ENCODE results near the gene DENND4B. TPM values are rescaled to one million over a fixed set of nuclear protein-coding genes. Genes with fewer than 3 reads are reported as not detected.

DENND4B gene
- total RNA-seq, 1 experiment from 2014 or later: 9.3 TPM

- DNase-seq: peak; percentile 88
- Histone ChIP-seq H3K4me3 (peak within 1 kb of the TSS; percentile 89), H3K36me3 (peaks cover 49% of the 10 kb centered on the region), H3K9me3 (no peaks in the 10 kb centered on the region), H3K27me3 (no peaks in the 10 kb centered on the region)
Measured at GRCh38 chr1:153977250-153978240, 31.0 kb upstream of the DENND4B start, which contains the start of gene JTB. JTB (minus strand) TSS chr1:153977674; CDS start chr1:153977252, 422 bp downstream.

GRCh38 chr1:153976819-153977249, 30.3 kb upstream of the DENND4B start:
- H3K9me3 ChIP-seq: no peaks in the 10 kb centered on the region
- H3K27me3 ChIP-seq: no peaks in the 10 kb centered on the region
- peaks cover 42% of the 10 kb centered on the region for H3K36me3 ChIP-seq
- DNase-seq: no peak
- peak overlapping the region; percentile 89 for H3K4me3 ChIP-seq

GRCh38 chr1:153973525-153973924, 27.0 kb upstream of the DENND4B start:
- Histone ChIP-seq H3K9me3 (no peaks in the 10 kb centered on the region), H3K36me3 (peaks cover 32% of the 10 kb centered on the region), H3K4me3 (no peak overlapping the region), H3K27me3 (no peaks in the 10 kb centered on the region)
- no peak for DNase-seq

GRCh38 chr1:153973071-153973470, 26.6 kb upstream of the DENND4B start:
- Histone ChIP-seq H3K9me3 (no peaks in the 10 kb centered on the region), H3K36me3 (peaks cover 32% of the 10 kb centered on the region), H3K4me3 (no peak overlapping the region)

GRCh38 chr1:153970346-153970745, 23.8 kb upstream of the DENND4B start:
- Histone ChIP-seq H3K27me3 (no peaks in the 10 kb centered on the region), H3K36me3 (peaks cover 22% of the 10 kb centered on the region), H3K4me3 (no peak overlapping the region), H3K9me3 (no peaks in the 10 kb centered on the region)
- no peak for DNase-seq

More at GRCh38 chr1:153973071-153973470, 26.6 kb upstream of the DENND4B start:
- DNase-seq: no peak
- no peaks in the 10 kb centered on the region for H3K27me3 ChIP-seq

GRCh38 chr1:153968972-153969371, 22.5 kb upstream of the DENND4B start:
- no peak overlapping the region for H3K4me3 ChIP-seq
- H3K36me3 ChIP-seq: peaks cover 8% of the 10 kb centered on the region
- DNase-seq: no peak
- H3K9me3 ChIP-seq: no peaks in the 10 kb centered on the region
- H3K27me3 ChIP-seq: no peaks in the 10 kb centered on the region

- peaks cover 2% of the 10 kb centered on the region for H3K36me3 ChIP-seq
- peak overlapping the region; percentile 63 for H3K4me3 ChIP-seq
- H3K27me3 ChIP-seq: no peaks in the 10 kb centered on the region
- H3K9me3 ChIP-seq: no peaks in the 10 kb centered on the region
- DNase-seq: no peak
Measured at GRCh38 chr1:153968408-153968807, 21.9 kb upstream of the DENND4B start.

GRCh38 chr1:153968000-153968363, 21.5 kb upstream of the DENND4B start:
- peak overlapping the region; percentile 63 for H3K4me3 ChIP-seq
- H3K9me3 ChIP-seq: no peaks in the 10 kb centered on the region
- peak; percentile 39 for DNase-seq
- H3K27me3 ChIP-seq: no peaks in the 10 kb centered on the region
- no peaks in the 10 kb centered on the region; the same call in 1 of the 2 replicates for H3K36me3 ChIP-seq

- Histone ChIP-seq H3K9me3 (no peaks in the 10 kb centered on the region), H3K4me3 (peak within 1 kb of the TSS; percentile 63), H3K27me3 (no peaks in the 10 kb centered on the region), H3K36me3 (peaks cover 5% of the 10 kb centered on the region)
- DNase-seq: peak; percentile 98
Measured at GRCh38 chr1:153967107-153967999, 20.8 kb upstream of the DENND4B start, which contains the start of gene CREB3L4. CREB3L4 (plus strand) TSS chr1:153967902; CDS start chr1:153968526, 624 bp downstream.

- peak overlapping the region; percentile 79 for H3K4me3 ChIP-seq
- peak; percentile 69 for DNase-seq
- H3K36me3 ChIP-seq: peaks cover 26% of the 10 kb centered on the region
- no peaks in the 10 kb centered on the region for H3K9me3 ChIP-seq
- H3K27me3 ChIP-seq: no peaks in the 10 kb centered on the region
Measured at GRCh38 chr1:153963850-153964331, 17.4 kb upstream of the DENND4B start.

- Histone ChIP-seq H3K27me3 (no peaks in the 10 kb centered on the region), H3K9me3 (no peaks in the 10 kb centered on the region), H3K36me3 (peaks cover 26% of the 10 kb centered on the region), H3K4me3 (peak within 1 kb of the TSS; percentile 79)
- DNase-seq: peak; percentile 98
Measured at GRCh38 chr1:153963030-153963849, 16.7 kb upstream of the DENND4B start, which contains the start of gene SLC39A1. SLC39A1 (minus strand) TSS chr1:153963537; CDS start chr1:153962715, 822 bp downstream.

GRCh38 chr1:153962088-153963029, 15.8 kb upstream of the DENND4B start:
- DNase-seq: peak; percentile 51
- Histone ChIP-seq H3K9me3 (no peaks in the 10 kb centered on the region), H3K27me3 (no peaks in the 10 kb centered on the region), H3K36me3 (peaks cover 26% of the 10 kb centered on the region), H3K4me3 (peak overlapping the region; percentile 79)

GRCh38 chr1:153961421-153961820, 14.9 kb upstream of the DENND4B start:
- H3K36me3 ChIP-seq: peaks cover 26% of the 10 kb centered on the region
- no peaks in the 10 kb centered on the region for H3K9me3 ChIP-seq
- no peaks in the 10 kb centered on the region for H3K27me3 ChIP-seq
- H3K4me3 ChIP-seq: peak overlapping the region; percentile 79; the same call in 1 of the 2 replicates
- DNase-seq: no peak

GRCh38 chr1:153960206-153960605, 13.7 kb upstream of the DENND4B start:
- no peak for DNase-seq

GRCh38 chr1:153959454-153959853, 12.9 kb upstream of the DENND4B start:
- H3K9me3 ChIP-seq: no peaks in the 10 kb centered on the region
- H3K27me3 ChIP-seq: no peaks in the 10 kb centered on the region
- peaks cover 31% of the 10 kb centered on the region for H3K36me3 ChIP-seq
- no peak overlapping the region for H3K4me3 ChIP-seq
- no peak for DNase-seq

More at GRCh38 chr1:153960206-153960605, 13.7 kb upstream of the DENND4B start:
- peaks cover 26% of the 10 kb centered on the region for H3K36me3 ChIP-seq
- H3K4me3 ChIP-seq: no peak overlapping the region
- no peaks in the 10 kb centered on the region for H3K27me3 ChIP-seq
- H3K9me3 ChIP-seq: no peaks in the 10 kb centered on the region

Data from MG63 (cell line).